GM23338 (cell line): ENCODE data around the gene PIGN. TPM values are rescaled to one million over a fixed set of nuclear protein-coding genes. Genes with fewer than 3 reads are reported as not detected.

Experiments used
- ATAC-seq: fragments of 200-7000 bp; cut with Tn5 transposase; 3 replicates; pipeline ENCODE4 v1.9.1; 2020
- DNase-seq: peaks from one replicate; pipeline ENCODE4 v3.0.0-alpha.2; 2015; ENCODE audit warnings: low spot score
- H2AFZ ChIP-seq: fragments of 200-600 bp; sonication (generic); 2 replicates; pipeline ENCODE4 v1.8.0; 2016; ENCODE audit warnings: antibody characterized with exemption, mild to moderate bottlenecking, moderate library complexity
- H3F3A ChIP-seq: fragments of 200-600 bp; sonication (generic); replicated peaks from 2 replicates; pipeline ENCODE4 v1.8.0; 2017; ENCODE audit warnings: antibody characterized with exemption, mixed run types, low read depth
- H3K27ac ChIP-seq: fragments of 200-600 bp; sonication (generic); 2 replicates; pipeline ENCODE4 v1.6.1; 2016; ENCODE audit warnings: low read depth
- H3K27me3 ChIP-seq: fragments of 200-600 bp; sonication (generic); 2 replicates; pipeline ENCODE4 v1.8.0; 2016; ENCODE audit warnings: mild to moderate bottlenecking, mixed run types, moderate library complexity; ENCODE audit not compliant: insufficient read depth
- H3K36me3 ChIP-seq: fragments of 200-600 bp; sonication (generic); 2 replicates; pipeline ENCODE4 v1.8.0; 2016; ENCODE audit warnings: mild to moderate bottlenecking; ENCODE audit not compliant: insufficient read depth
- H3K4me1 ChIP-seq: fragments of 200-600 bp; sonication (generic); 2 replicates; pipeline ENCODE4 v1.8.0; 2016; ENCODE audit warnings: mild to moderate bottlenecking, moderate library complexity; ENCODE audit not compliant: insufficient read depth
- H3K4me2 ChIP-seq: fragments of 200-600 bp; sonication (generic); 2 replicates; pipeline ENCODE4 v1.7.1; 2017; ENCODE audit warnings: mixed run types
- H3K4me3 ChIP-seq: fragments of 200-600 bp; sonication (generic); 2 replicates; pipeline ENCODE4 v1.6.1; 2016; ENCODE audit warnings: mixed run types
- H3K79me2 ChIP-seq: fragments of 200-600 bp; sonication (generic); replicated peaks from 2 replicates; pipeline ENCODE4 v1.8.0; 2017; ENCODE audit warnings: mild to moderate bottlenecking; ENCODE audit not compliant: insufficient read depth
- H3K9me2 ChIP-seq: fragments of 200-600 bp; sonication (generic); 2 replicates; pipeline ENCODE4 v1.8.0; 2017; ENCODE audit not compliant: insufficient read depth
- H4K20me1 ChIP-seq: fragments of 200-600 bp; sonication (generic); replicated peaks from 2 replicates; pipeline ENCODE4 v1.8.0; 2017; ENCODE audit warnings: mild to moderate bottlenecking; ENCODE audit not compliant: insufficient read depth
- H3K27ac Mint-ChIP-seq: 2 replicates; pipeline ENCODE4 v1.8.0; 2020; ENCODE audit warnings: inconsistent platforms, mild to moderate bottlenecking, moderate library complexity, mixed read lengths
- H3K27me3 Mint-ChIP-seq: 3 replicates; pipeline ENCODE4 v1.8.0; 2022; ENCODE audit warnings: low read depth, mild to moderate bottlenecking, moderate library complexity, mixed read lengths, inconsistent platforms; ENCODE audit not compliant: insufficient read depth, poor library complexity
- H3K36me3 Mint-ChIP-seq: 3 replicates; pipeline ENCODE4 v1.8.0; 2021; ENCODE audit warnings: low read depth, mild to moderate bottlenecking, inconsistent platforms, moderate library complexity, mixed read lengths
- H3K4me1 Mint-ChIP-seq: 3 replicates; pipeline ENCODE4 v1.8.0; 2020; ENCODE audit warnings: mild to moderate bottlenecking, inconsistent platforms, mixed read lengths
- H3K4me3 Mint-ChIP-seq: 3 replicates; pipeline ENCODE4 v1.8.0; 2021; ENCODE audit warnings: moderate library complexity, mild to moderate bottlenecking, inconsistent platforms, mixed read lengths
- H3K9me3 Mint-ChIP-seq: 3 replicates; pipeline ENCODE4 v1.8.0; 2020; ENCODE audit warnings: moderate library complexity, mild to moderate bottlenecking, inconsistent platforms, mixed read lengths
- CREB1 ChIP-seq: fragments of 250-450 bp; sonication (Bioruptor Pico); IDR thresholded peaks from 2 replicates; pipeline ENCODE4 v1.5.0; 2020; ENCODE audit warnings: low read depth, mild to moderate bottlenecking, moderate library complexity
- EZH2phosphoT487 ChIP-seq: fragments of 200-600 bp; sonication (generic); IDR thresholded peaks from one replicate; pipeline ENCODE4 v1.8.1; 2018; ENCODE audit warnings: antibody characterized with exemption; ENCODE audit not compliant: unreplicated experiment
- JUNB ChIP-seq: IDR thresholded peaks from one replicate; pipeline ENCODE4 v1.6.1; 2016; ENCODE audit warnings: antibody characterized with exemption; ENCODE audit not compliant: unreplicated experiment
- NANOG ChIP-seq: IDR thresholded peaks from 2 replicates; pipeline ENCODE4 v1.6.1; 2016; ENCODE audit warnings: antibody characterized with exemption, borderline replicate concordance
- POLR2AphosphoS5 ChIP-seq: IDR thresholded peaks from 2 replicates; pipeline ENCODE4 v1.6.1; 2016; ENCODE audit warnings: antibody characterized with exemption, low read depth
- REST ChIP-seq: IDR thresholded peaks from one replicate; pipeline ENCODE4 v1.6.1; 2018; ENCODE audit warnings: antibody characterized with exemption; ENCODE audit not compliant: unreplicated experiment
- STAT1 ChIP-seq: IDR thresholded peaks from one replicate; pipeline ENCODE4 v1.6.1; 2016; ENCODE audit warnings: antibody characterized with exemption; ENCODE audit not compliant: unreplicated experiment
- ZNF331 ChIP-seq: fragments of 250-450 bp; sonication (Bioruptor Pico); IDR thresholded peaks from 2 replicates; pipeline ENCODE4 v1.5.0; 2020; ENCODE audit warnings: low read depth, mild to moderate bottlenecking, moderate library complexity
- ZNF462 ChIP-seq: fragments of 250-450 bp; sonication (Bioruptor Pico); IDR thresholded peaks from 2 replicates; pipeline ENCODE4 v1.5.0; 2020; ENCODE audit warnings: mild to moderate bottlenecking, moderate library complexity
- polyA plus RNA-seq: library from polyadenylated mRNA; unstranded; fragments of >200 nt; fragmentation: Nextera tagmentation; extraction: Ambion mirVana; gene quantifications from 2 replicates; pipeline ENCODE4 v1.2.1, GENCODE V29; 2016
- total RNA-seq: library from RNA; depleted of rRNA; stranded (reverse); fragments of >200 nt; shearing (Covaris generic); gene quantifications from 2 replicates; pipeline ENCODE4 v1.2.3, GENCODE V29; 2014
- TF ChIP-seq, protein P1 (sequence below): IDR thresholded peaks from 2 replicates; pipeline ENCODE4 v1.6.1; 2016; ENCODE audit warnings: antibody characterized with exemption

Gene PIGN
- total and polyA plus RNA-seq, 2 experiments from 2014 or later: 9.4 to 33.0 TPM

GRCh38 chr18:62001396-62001795 lies 185.5 kb downstream of the PIGN start:
- no peaks in the 10 kb centered on the region for H4K20me1 ChIP-seq
- no peak overlapping the region; the same call in 2 of the 3 replicates for H3K4me3 Mint-ChIP-seq
- H3K4me1 ChIP-seq: peaks cover 14% of the 10 kb centered on the region; the same call in 1 of the 2 replicates
- peak overlapping the region; percentile 82 for H3K27ac Mint-ChIP-seq
- TF ChIP-seq NANOG (peak; percentile 67), CREB1 (CRISPR knock-in tag) (no peak), REST (no peak), ZNF331 (CRISPR knock-in tag) (no peak), STAT1 (no peak)
- H3K27me3 Mint-ChIP-seq: peaks cover 17% of the 10 kb centered on the region
- DNase-seq (peak; percentile 84), ATAC-seq (peak; percentile 92)
- H3K27me3 ChIP-seq: no peaks in the 10 kb centered on the region
- peaks cover 72% of the 10 kb centered on the region for H3K36me3 Mint-ChIP-seq
- no peak overlapping the region for H2AFZ ChIP-seq
- H3K9me2 ChIP-seq: peaks cover 28% of the 10 kb centered on the region
- H3K79me2 ChIP-seq: no peaks in the 10 kb centered on the region
- peak overlapping the region; percentile 85 for H3K27ac ChIP-seq
- H3K4me2 ChIP-seq: no peak overlapping the region
- peaks cover 27% of the 10 kb centered on the region for H3K4me1 Mint-ChIP-seq
- peaks cover 75% of the 10 kb centered on the region for H3K9me3 Mint-ChIP-seq
- H3F3A ChIP-seq: peaks cover 6% of the 10 kb centered on the region; the same call in 1 of the 2 replicates
- no peak overlapping the region for H3K4me3 ChIP-seq
- peaks cover 17% of the 10 kb centered on the region for H3K36me3 ChIP-seq

DNA sequence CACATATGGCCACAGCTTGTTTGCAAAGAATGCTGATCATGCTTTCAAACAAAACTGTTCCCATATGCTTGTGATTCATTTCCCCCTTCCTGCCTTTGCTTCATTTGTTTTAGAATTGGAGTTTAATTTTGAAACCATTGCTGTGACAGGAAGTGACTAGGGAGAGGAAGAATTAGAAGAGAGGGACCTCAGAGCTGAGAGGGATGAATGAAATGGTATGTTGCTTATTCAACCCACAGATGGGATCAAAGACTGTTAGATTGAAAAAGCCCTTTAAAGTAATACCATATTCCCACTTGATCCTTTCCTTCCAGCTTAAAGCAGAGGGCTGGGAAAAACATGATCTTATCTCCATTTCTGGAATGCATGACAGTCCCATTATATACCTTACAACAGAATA lies 187.9 kb downstream of the PIGN start:
- H3K27ac ChIP-seq: no peak overlapping the region
- no peak for TF ChIP-seq STAT1
- no peak for TF ChIP-seq EZH2phosphoT487
- TF ChIP-seq JUNB: no peak
- TF ChIP-seq, protein P1, sequence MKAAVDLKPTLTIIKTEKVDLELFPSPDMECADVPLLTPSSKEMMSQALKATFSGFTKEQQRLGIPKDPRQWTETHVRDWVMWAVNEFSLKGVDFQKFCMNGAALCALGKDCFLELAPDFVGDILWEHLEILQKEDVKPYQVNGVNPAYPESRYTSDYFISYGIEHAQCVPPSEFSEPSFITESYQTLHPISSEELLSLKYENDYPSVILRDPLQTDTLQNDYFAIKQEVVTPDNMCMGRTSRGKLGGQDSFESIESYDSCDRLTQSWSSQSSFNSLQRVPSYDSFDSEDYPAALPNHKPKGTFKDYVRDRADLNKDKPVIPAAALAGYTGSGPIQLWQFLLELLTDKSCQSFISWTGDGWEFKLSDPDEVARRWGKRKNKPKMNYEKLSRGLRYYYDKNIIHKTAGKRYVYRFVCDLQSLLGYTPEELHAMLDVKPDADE: no peak
- TF ChIP-seq ZNF331 (CRISPR knock-in tag): no peak
- no peak for TF ChIP-seq POLR2AphosphoS5
- no peak for TF ChIP-seq NANOG
- no peak for TF ChIP-seq ZNF462 (CRISPR knock-in tag)

More for the DNA sequence above, 187.9 kb downstream of the PIGN start:
- peaks cover 50% of the 10 kb centered on the region for H3K36me3 Mint-ChIP-seq
- Histone ChIP-seq H2AFZ (no peak overlapping the region; the same call in 1 of the 2 replicates), H4K20me1 (no peaks in the 10 kb centered on the region), H3K27me3 (no peaks in the 10 kb centered on the region), H3K4me2 (peak overlapping the region; percentile 52), H3F3A (peaks cover 6% of the 10 kb centered on the region; the same call in 1 of the 2 replicates), H3K79me2 (no peaks in the 10 kb centered on the region), H3K9me2 (peaks cover 28% of the 10 kb centered on the region), H3K36me3 (peaks cover 17% of the 10 kb centered on the region), H3K4me3 (no peak overlapping the region), H3K4me1 (peaks cover 14% of the 10 kb centered on the region; the same call in 1 of the 2 replicates)
- peaks cover 53% of the 10 kb centered on the region for H3K9me3 Mint-ChIP-seq
- peaks cover 27% of the 10 kb centered on the region for H3K4me1 Mint-ChIP-seq
- H3K27me3 Mint-ChIP-seq: peaks cover 17% of the 10 kb centered on the region
- ATAC-seq (no peak), DNase-seq (no peak)
- H3K4me3 Mint-ChIP-seq: no peak overlapping the region
- no peak overlapping the region for H3K27ac Mint-ChIP-seq
